ENCODE measurements around the gene CDH19. TPM values are rescaled to one million over a fixed set of nuclear protein-coding genes. Genes with fewer than 3 reads are reported as not detected.

Gene CDH19
- polyA plus RNA-seq, 4 donors: 0.23 to 0.61 (median 0.40) TPM

GRCh38 chr18:66571845-66572244 is 32.0 kb downstream of the CDH19 start:
- DNase-seq (ENCODE audit: low read depth in 4 of 4, low spot score in 2 of 4): no peak

DNA sequence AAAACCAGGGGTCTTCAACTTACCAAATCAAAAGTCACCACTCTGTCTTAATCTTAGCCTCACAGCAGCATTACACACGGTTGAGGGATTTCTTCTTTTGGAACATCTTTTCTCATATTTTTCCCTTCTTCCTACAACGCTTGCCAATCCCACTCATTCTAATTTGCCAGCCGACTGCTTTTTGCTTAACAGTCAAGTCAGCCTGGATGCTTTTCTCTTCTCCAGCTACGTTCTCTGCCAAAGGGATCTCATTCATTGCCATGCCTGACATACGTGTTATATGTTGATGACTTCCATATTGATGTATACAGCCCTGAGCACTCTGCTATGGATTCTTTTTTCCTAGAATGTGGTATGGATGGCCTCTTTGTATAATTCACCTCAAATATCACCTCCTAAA is 37.3 kb downstream of the CDH19 start:
- DNase-seq (ENCODE audit: low read depth in 4 of 4, low spot score in 2 of 4): no peak

DNA sequence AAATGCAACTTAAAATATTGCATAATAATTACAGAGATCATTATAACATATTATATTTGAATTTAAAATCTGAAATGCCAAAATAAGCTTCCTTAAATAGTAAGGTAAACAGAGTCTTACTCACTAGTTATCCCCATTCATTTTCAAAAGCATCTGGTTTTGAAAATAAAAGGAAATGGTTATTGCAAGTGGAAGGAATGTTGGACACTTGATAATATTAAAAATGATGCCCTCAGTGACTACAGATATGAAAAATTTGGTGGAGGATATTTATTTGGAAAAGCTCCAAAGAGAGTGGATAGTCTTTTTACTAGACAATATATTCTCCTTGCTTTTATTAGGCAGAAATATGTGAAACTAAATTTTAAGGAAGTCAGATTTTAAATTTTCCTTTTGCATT is 39.7 kb downstream of the CDH19 start:
- no peak for DNase-seq (ENCODE audit: low read depth in 4 of 4, low spot score in 2 of 4)

DNA sequence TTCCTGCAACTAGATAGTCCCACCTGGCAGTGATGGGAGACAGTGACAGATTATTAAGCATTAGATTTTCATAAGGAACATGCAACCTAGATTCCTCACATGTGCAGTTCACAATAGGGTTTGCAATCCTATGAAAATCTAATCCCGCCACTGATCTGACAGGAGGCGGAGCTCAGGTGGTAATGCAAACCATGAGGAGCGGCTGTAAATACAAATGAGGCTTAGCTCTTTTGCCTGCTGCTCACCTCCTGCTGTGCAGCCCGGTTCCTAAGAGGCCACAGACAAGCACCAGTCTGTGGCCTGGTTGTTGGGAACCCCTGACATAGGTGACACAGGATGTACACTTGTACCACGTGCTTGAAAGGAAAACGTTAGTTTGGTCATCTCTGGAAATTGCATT is 41.6 kb downstream of the CDH19 start:
- DNase-seq (ENCODE audit: low read depth in 4 of 4, low spot score in 2 of 4): no peak

DNA sequence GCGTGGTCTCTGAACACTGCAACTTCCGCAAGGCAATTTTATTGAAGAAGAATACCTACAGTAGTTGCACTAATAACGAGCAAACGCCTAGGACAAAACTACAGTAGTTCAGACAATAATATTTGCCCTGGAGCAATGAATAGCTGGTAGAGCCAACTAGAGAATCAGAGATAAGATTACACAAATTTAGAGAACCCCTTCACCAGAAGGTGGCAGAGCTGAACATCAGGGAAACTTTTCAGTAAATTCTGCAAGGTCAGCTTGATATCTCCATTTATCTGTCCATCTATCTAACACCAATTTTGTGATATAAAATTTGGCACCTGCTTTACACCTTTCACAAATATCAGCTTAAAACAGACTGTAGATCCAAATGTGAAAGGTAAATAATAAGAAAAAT is 43.8 kb downstream of the CDH19 start:
- no peak for DNase-seq (ENCODE audit: low read depth in 4 of 4, low spot score in 2 of 4)

GRCh38 chr18:66558773-66559172 is 45.1 kb downstream of the CDH19 start:
- no peak for DNase-seq (ENCODE audit: low read depth in 4 of 4, low spot score in 2 of 4)

DNA sequence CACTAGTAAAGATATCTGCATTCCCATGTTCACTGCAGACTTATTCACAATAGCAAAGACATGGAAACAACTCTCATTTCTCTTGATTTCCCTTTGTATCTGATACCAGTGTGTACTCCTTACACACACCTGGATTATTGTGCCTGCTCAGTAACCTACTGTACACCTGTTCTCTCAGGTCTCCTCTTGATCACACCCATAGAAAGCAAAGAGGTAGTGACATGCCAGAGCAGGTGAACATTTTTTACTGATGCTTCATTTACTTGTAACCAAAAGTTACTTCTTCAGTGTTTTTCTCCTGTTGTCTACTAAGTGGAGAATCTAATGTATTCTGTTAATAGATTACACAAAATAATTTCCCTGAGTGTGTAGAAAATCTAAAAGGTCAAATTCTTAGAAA is 46.8 kb downstream of the CDH19 start:
- no peak for DNase-seq (ENCODE audit: low read depth in 4 of 4, low spot score in 2 of 4)

DNA sequence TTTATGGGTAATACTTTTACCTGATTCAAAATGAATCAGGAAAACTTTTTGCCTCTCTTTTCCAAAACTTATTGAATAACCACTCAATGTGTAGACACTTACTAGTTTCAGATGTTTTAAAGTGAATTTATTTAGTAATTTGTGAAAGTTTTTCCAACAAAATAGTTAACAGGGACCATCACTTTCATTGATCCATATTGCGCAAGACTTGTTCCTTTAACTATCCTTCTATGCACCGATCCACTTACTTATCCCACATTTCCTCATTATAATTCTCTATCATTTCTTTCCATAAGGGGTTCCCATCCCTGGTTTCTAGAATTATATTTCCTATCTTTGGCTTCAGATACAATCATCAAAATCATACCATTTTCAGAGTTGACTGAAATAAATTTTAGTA is 48.3 kb downstream of the CDH19 start:
- DNase-seq (ENCODE audit: low read depth in 4 of 4, low spot score in 2 of 4): no peak

GRCh38 chr18:66553824-66554223 is 50.1 kb downstream of the CDH19 start:
- DNase-seq (ENCODE audit: low read depth in 4 of 4, low spot score in 2 of 4): no peak

- peak in 3 of 4 donors; percentile 6 to 23 (median 15) for DNase-seq (ENCODE audit: low read depth in 4 of 4, low spot score in 2 of 4)
Measured at GRCh38 chr18:66550366-66550765, 53.5 kb downstream of the CDH19 start.

DNA sequence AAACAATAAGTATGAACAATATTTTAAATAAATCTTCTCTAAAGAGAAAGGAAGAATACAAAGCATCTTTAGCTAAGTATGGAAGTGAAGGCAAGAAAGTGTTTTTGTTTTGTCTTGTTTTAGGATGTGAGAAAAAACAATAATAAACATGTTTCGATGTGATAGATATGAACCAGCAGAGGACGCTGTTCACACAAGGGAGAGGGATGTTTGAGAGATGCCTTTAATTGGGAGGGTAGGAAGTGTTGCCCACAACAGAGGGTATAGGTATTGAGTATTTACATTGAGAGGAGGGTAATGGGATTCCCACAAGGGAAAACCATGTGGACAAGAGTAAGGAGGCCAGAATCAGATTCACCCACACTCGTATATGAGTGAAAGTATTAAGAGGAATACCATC is 55.1 kb downstream of the CDH19 start:
- DNase-seq (ENCODE audit: low read depth in 4 of 4, low spot score in 2 of 4): no peak

GRCh38 chr18:66534110-66534509 is 69.8 kb downstream of the CDH19 start:
- no peak for DNase-seq (ENCODE audit: low read depth in 4 of 4, low spot score in 2 of 4)

DNA sequence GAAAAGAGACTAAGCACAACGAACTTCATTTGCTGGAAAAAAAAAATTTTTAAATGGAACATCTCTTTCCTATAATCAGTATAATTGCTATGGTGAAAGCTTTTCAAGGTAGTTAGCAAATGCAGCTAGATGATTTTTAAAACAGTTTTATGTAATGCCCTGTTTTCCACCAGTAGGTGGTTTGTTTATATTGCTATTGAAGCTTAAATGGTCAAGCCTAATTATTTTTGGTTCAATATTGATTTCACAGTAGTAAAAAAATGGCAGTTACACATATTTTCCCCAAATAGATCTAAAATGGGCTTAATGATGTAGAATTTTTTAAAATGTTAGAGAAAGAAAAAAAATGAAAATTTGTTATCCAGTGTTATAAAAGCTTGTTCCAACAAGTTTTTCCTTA is 70.2 kb downstream of the CDH19 start:
- no peak for DNase-seq (ENCODE audit: low read depth in 4 of 4, low spot score in 2 of 4)

- no peak for DNase-seq (ENCODE audit: low read depth in 4 of 4, low spot score in 2 of 4)
Measured at GRCh38 chr18:66523219-66523991, 80.5 kb downstream of the CDH19 start.

DNA sequence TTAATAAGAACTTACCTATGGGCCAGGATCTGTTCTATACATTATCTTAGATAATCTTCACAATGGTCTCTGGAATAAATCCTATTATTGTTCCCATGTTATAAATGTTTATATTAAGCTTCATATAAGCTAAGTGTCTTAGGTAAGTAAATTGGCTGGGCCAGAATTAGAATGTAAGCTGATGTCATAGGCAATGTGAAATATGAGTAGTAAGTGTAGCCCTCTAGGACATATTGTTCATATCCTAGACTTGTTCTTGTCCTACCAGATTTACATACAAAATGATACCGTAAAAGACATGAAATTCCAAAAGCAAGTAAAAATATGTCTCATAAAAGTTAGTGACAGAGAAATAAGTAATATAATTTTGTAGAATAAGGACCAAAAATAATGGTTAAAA is 89.9 kb downstream of the CDH19 start:
- DNase-seq (ENCODE audit: low read depth in 4 of 4, low spot score in 2 of 4): no peak

DNA sequence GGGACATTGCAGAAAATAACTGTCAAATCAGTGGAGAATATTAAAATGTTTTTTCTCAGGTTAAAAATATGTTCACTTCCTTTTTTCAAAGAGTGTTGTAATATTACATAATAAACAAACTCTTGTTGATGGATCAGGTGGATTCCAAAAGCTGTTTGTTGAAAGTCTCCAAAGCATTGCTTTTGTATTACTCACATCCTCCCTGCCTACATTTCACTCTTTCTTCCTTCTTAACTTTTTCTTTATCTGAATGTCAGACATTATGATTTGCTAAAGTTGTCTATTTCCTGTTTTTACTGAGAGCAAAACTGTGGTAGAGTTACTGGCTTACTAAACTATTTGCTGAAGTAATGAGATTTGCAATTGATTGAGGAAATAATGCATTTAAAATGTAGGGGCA is 92.1 kb downstream of the CDH19 start:
- DNase-seq (ENCODE audit: low read depth in 4 of 4, low spot score in 2 of 4): no peak

DNA sequence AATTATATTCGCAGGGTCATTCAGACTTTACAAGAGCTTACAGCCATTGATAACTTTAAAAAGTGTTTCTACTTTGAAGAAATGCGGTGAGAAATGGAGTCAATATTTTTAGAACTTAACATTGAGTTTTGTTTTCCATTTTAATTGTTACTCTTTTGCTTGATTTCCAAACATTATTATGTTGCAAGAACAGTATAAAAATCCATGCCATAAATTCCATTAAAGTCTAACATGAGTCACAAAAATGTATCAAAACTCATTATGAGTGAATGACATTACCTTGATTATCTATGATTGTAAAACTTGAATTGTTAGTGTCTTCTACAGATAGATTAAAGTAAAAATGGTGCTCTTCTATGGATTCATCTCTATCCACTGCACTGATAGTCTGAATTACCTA is 92.6 kb downstream of the CDH19 start:
- DNase-seq (ENCODE audit: low read depth in 4 of 4, low spot score in 2 of 4): no peak

DNA sequence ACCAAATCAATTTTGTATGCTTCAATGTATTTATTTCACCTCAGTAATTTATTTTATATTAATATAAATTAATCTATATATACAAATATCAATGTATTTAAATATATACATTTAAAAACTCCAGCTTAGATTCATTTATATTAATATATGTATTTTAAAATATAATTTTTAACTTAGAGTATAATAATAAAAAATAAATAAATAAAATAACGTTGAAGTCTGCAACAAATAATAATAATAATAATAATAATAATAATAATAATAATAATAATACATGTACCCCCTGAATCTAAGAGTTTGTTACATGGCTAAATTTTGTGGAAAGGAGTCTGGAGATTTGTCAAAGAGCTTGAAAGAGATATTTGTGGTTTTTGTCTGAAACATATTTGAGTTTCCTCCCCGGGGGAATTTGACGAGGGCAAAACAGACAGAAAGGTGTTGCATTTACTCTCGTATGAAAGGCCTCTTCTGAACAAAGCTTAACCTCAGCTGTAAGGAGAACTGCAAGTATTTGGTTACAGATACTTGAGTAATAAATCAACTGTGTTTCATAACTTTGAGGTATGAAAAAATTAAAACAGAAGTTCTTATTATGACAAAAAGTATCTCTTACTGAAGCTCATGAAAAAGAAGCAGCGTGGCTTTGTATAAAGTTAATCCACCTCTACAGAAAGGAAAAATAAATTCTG is 93.4 kb downstream of the CDH19 start:
- DNase-seq (ENCODE audit: low read depth in 4 of 4, low spot score in 2 of 4): no peak

GRCh38 chr18:66508937-66509336 is 95.0 kb downstream of the CDH19 start:
- DNase-seq (ENCODE audit: low read depth in 4 of 4, low spot score in 2 of 4): no peak

- no peak for DNase-seq (ENCODE audit: low read depth in 4 of 4, low spot score in 2 of 4)
Measured at GRCh38 chr18:66506178-66506577, 97.7 kb downstream of the CDH19 start.

DNA sequence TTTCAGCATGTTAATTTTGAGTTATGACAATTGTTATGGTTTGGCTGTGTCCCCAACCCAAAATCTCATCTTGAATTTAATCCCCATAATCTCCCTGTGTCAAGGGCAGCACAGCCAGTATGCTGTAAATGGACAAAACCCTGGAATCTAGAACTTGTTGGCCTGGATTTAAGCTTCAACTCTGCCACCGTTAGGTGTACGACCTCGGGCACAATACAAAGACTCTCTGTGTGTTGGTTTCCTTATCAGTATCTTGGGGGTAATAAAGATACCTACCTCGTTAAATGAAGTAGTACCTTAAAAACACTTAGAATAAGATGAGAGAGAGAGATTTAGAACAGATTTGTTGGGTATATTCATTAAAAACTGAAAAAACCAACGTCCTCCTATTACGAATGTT is 106.5 kb downstream of the CDH19 start:
- no peak for DNase-seq (ENCODE audit: low read depth in 4 of 4, low spot score in 2 of 4)

- DNase-seq (ENCODE audit: low read depth in 4 of 4, low spot score in 2 of 4): peak; percentile 36 to 81 (median 54)
Measured at GRCh38 chr18:66495844-66496243, 108.0 kb downstream of the CDH19 start.
